Heart left ventricle (tissue), 13 donors: Measurements from ENCODE around the gene USP46.

Experiments used
- POLR2A ChIP-seq, 2 donors: fragments of 450-650 bp; IDR thresholded peaks; one replicate each; pipeline ENCODE4 v1.6.1; 2017; ENCODE audit warnings: antibody characterized with exemption in 2 of 2, mild to moderate bottlenecking in 2 of 2, moderate library complexity in 2 of 2
- TF ChIP-seq, protein P1 (sequence below), 12 donors: fragments of 200-600 bp; sonication (generic) in 4 of 12; IDR thresholded peaks; one replicate each; pipeline versions ENCODE4 v1.5.0 to v1.8.0; 2018 to 2022; ENCODE audit warnings: antibody characterized with exemption in 12 of 12, mild to moderate bottlenecking in 5 of 12
- donor health status: ischemic (EF 13 %, LVEDD 7.1; RV severe dilation, severe dysfunction).
- donor health status: DM: no; HTN: yes; CAD: no.
- donor health status: DM: no; HTN: no; CAD: no.
- donor health status: ischemic (EF 25% LVEDD 6.9; RV normal size, moderate dysfunction).
- donor health status: ischemic (EF 25% LVEDD 5.7; RV mildly dilated, moderate dysfunction).
- donor health status: ischemic (EF 35%, LVEDD 5.7; RV mildly dilated, moderate dysfunction).
- donor health status: nonischemic (EF 11% LVEDD 7.7; RV severe dilation, severe dysfunction).
- donor health status: DM: yes; HTN: yes; CAD: no.
- donor health status: PGD.
- donor health status: ischemic (EF 29% LVEDD 5.4; RV normal size, mild dysfunction).
- donor health status: nonischemic (EF 23%, LVEDD 6.1; RV moderate dilation, normal function).

GRCh38 chr4:52588771-52589591 lies 70.1 kb downstream of the USP46 start:
- TF ChIP-seq, protein P1, sequence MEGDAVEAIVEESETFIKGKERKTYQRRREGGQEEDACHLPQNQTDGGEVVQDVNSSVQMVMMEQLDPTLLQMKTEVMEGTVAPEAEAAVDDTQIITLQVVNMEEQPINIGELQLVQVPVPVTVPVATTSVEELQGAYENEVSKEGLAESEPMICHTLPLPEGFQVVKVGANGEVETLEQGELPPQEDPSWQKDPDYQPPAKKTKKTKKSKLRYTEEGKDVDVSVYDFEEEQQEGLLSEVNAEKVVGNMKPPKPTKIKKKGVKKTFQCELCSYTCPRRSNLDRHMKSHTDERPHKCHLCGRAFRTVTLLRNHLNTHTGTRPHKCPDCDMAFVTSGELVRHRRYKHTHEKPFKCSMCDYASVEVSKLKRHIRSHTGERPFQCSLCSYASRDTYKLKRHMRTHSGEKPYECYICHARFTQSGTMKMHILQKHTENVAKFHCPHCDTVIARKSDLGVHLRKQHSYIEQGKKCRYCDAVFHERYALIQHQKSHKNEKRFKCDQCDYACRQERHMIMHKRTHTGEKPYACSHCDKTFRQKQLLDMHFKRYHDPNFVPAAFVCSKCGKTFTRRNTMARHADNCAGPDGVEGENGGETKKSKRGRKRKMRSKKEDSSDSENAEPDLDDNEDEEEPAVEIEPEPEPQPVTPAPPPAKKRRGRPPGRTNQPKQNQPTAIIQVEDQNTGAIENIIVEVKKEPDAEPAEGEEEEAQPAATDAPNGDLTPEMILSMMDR (IDR thresholded peaks at IDR 0.05), result no peak
- TF ChIP-seq POLR2A (IDR thresholded peaks at IDR 0.05), result no peak
